Peyer's patch (tissue), 4 donors: ENCODE results near the gene PCDH1.

ENCODE experiments used
- POLR2A ChIP-seq, 2 donors: fragments of 450-650 bp; IDR thresholded peaks; one replicate each; pipeline ENCODE4 v1.5.1; 2017; ENCODE audit warnings: antibody characterized with exemption in 2 of 2, mild to moderate bottlenecking in 2 of 2, moderate library complexity in 2 of 2
- TF ChIP-seq, protein P1 (sequence below), 6 experiments: fragments of 450-650 bp in 4 of 6; fragments of 200-600 bp in 2 of 6; sonication (generic) in 1 of 6; IDR thresholded peaks; one replicate each; pipeline ENCODE4 v1.5.1; 2017 to 2019; ENCODE audit warnings: antibody characterized with exemption in 6 of 6, mild to moderate bottlenecking in 3 of 6, moderate library complexity in 1 of 6

- TF ChIP-seq, protein P1, sequence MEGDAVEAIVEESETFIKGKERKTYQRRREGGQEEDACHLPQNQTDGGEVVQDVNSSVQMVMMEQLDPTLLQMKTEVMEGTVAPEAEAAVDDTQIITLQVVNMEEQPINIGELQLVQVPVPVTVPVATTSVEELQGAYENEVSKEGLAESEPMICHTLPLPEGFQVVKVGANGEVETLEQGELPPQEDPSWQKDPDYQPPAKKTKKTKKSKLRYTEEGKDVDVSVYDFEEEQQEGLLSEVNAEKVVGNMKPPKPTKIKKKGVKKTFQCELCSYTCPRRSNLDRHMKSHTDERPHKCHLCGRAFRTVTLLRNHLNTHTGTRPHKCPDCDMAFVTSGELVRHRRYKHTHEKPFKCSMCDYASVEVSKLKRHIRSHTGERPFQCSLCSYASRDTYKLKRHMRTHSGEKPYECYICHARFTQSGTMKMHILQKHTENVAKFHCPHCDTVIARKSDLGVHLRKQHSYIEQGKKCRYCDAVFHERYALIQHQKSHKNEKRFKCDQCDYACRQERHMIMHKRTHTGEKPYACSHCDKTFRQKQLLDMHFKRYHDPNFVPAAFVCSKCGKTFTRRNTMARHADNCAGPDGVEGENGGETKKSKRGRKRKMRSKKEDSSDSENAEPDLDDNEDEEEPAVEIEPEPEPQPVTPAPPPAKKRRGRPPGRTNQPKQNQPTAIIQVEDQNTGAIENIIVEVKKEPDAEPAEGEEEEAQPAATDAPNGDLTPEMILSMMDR (IDR thresholded peaks at IDR 0.05), result no peak
- TF ChIP-seq POLR2A (IDR thresholded peaks at IDR 0.05), result no peak
Observed at GRCh38 chr5:141926434-141926833, 48.2 kb upstream of the PCDH1 start.
